GM18505 (cell line): ENCODE data around the gene TBC1D32.
A peak's percentile ranks its signal among the peaks of the same experiment; 100 is the strongest.
"Not testable (repeated sequence)": the region's sequence is repeated elsewhere in the genome, so short reads cannot be mapped to it uniquely, and the experiment has no call there.

ENCODE experiments used
- ATAC-seq: cut with Tn5 transposase; IDR thresholded peaks from one replicate; pipeline ENCODE4 v1.9.1; 2021; ENCODE audit not compliant: unreplicated experiment
- POLR2A ChIP-seq: IDR thresholded peaks from 4 replicates; pipeline ENCODE4 v1.6.1; 2011; ENCODE audit warnings: borderline replicate concordance; ENCODE audit not compliant: insufficient read depth, insufficient read length; ENCODE audit errors: extremely low read depth

Gene TBC1D32, protein sequence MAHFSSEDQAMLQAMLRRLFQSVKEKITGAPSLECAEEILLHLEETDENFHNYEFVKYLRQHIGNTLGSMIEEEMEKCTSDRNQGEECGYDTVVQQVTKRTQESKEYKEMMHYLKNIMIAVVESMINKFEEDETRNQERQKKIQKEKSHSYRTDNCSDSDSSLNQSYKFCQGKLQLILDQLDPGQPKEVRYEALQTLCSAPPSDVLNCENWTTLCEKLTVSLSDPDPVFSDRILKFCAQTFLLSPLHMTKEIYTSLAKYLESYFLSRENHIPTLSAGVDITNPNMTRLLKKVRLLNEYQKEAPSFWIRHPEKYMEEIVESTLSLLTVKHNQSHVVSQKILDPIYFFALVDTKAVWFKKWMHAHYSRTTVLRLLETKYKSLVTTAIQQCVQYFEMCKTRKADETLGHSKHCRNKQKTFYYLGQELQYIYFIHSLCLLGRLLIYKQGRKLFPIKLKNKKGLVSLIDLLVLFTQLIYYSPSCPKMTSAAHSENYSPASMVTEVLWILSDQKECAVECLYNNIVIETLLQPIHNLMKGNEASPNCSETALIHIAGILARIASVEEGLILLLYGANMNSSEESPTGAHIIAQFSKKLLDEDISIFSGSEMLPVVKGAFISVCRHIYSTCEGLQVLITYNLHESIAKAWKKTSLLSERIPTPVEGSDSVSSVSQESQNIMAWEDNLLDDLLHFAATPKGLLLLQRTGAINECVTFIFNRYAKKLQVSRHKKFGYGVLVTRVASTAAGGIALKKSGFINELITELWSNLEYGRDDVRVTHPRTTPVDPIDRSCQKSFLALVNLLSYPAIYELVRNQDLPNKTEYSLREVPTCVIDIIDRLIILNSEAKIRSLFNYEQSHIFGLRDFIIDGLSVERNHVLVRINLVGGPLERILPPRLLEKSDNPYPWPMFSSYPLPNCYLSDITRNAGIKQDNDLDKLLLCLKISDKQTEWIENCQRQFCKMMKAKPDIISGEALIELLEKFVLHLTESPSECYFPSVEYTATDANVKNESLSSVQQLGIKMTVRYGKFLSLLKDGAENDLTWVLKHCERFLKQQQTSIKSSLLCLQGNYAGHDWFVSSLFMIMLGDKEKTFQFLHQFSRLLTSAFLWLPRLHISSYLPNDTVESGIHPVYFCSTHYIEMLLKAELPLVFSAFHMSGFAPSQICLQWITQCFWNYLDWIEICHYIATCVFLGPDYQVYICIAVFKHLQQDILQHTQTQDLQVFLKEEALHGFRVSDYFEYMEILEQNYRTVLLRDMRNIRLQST

DNA sequence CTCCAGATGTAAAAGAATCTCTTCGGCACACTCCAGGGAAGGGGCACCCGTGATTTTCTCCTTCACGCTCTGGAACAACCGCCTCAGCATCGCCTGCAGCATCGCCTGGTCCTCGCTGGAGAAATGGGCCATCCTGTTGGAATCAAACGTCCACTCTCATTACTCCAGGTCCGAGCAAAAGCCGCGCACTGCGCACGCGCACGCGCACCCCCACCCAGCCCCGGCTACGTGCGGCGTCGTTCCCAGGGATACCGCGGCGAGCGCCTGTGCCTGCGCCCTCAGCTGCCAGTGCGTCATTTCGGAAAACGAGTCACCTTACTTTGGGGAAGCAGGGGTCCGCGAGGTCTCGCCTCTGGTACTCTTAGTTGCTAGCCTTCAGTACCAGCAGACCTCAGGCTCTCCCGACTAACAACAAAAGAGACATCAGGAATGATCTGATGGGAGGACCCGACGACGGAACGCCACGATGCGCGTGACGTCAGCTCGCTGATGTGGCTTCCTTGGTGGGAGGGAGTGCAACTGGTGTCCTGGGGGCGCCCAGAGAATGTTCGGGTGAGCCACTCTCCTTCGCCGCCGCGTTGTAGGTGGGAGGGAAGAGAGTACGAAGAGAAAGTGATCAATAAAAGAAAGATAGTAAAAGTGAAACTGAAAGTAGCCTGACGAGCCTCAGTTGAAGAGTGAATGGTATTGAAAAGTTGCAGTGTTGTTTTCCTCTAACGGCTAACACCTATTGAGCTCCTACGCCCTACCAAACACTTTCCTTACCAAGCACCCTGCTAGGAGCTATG, at the start of gene TBC1D32:
Gene TBC1D32 (minus strand): TSS at position 182 of the 788 bp plus-strand sequence. CDS start 50 bp downstream, at position 132.
- TF ChIP-seq POLR2A, result peak; percentile 59
- ATAC-seq, result peak; percentile 95

DNA sequence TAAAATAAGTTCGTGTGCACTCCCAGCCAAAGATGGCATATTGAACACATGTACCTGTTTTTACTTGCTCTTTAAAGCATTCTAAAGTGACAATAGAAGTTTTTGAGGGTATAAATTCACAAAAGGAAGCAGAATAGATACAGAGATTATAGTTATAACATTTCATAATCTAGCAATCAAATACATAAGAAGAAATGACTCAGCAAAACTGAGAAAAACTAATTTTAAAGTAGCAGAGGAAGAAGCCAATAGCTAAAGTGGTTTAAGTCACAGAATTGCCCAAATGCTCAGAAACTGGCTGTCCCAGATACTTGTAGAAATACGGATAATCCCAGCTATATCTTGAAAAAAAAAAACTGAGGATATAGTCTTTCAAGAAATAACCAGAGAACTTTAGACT, 49.2 kb upstream of the TBC1D32 start:
- ATAC-seq, result no peak
- no peak for TF ChIP-seq POLR2A

DNA sequence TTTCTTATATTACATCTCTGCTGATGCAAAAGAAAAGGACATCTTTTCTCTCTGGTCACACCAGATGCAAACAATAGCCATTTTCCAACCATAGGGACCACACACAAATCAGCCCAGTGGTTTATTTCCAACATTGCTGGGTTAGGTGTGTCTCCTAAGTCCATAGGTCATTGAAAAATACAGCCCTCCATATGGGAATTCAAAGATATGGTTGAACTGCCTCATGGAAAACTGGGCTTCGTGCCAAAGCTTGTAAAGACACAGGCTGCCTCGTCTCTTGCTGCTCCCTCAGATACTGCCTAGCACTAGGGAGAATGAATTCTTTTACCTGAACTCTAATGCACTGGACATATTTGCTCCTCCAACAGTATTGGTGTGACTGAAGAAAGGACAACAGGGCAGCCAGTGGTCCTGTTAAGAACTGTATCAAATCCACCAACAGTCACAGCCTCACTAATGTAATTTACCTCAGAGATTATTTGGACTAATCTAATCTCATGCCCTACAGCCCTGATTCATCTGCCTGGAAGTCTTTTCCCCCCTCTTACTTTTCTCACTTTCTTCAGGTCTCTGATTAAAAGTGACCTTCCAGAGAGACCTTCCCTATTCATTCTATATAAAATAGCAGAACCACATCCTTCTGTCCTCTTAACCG, 48.3 kb upstream of the TBC1D32 start:
- no peak for ATAC-seq
- no peak for TF ChIP-seq POLR2A

DNA sequence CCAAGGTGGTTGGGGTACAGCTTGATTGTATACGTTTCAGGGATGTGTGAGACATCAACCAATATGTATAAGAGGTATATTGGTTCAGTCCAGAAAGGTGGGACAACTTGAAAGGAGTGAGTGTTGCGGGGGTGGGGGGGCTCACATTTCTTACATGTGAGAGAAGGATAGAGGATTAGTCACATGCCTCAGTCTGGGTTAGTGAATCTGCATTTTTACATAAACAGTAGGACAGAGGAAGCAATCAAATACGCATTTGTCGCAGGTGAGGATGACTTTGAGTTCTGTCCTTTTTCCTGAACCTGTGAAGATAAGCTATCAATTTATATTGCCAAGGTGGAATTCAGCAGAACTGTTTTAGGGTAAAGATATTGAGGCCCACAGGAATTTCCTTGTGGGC, 42.1 kb upstream of the TBC1D32 start:
- TF ChIP-seq POLR2A, result no peak
- ATAC-seq, result no peak

DNA sequence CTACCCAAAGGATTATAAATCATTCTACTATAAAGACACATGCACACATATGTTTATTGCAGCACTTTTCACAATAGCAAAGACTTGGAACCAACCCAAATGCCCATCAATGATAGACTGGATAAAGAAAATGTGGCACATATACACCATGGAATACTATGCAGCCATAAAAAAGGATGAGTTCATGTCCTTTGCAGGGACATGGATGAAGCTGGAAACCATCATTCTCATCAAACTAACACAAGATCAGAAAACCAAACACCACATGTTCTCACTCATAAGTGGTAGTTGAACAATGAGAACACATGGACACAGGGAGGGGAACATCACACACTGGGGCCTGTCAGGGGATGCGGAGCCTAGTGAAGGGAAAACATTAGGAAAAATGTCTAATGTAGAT, 39.9 kb upstream of the TBC1D32 start:
- not testable (repeated sequence) for ATAC-seq

DNA sequence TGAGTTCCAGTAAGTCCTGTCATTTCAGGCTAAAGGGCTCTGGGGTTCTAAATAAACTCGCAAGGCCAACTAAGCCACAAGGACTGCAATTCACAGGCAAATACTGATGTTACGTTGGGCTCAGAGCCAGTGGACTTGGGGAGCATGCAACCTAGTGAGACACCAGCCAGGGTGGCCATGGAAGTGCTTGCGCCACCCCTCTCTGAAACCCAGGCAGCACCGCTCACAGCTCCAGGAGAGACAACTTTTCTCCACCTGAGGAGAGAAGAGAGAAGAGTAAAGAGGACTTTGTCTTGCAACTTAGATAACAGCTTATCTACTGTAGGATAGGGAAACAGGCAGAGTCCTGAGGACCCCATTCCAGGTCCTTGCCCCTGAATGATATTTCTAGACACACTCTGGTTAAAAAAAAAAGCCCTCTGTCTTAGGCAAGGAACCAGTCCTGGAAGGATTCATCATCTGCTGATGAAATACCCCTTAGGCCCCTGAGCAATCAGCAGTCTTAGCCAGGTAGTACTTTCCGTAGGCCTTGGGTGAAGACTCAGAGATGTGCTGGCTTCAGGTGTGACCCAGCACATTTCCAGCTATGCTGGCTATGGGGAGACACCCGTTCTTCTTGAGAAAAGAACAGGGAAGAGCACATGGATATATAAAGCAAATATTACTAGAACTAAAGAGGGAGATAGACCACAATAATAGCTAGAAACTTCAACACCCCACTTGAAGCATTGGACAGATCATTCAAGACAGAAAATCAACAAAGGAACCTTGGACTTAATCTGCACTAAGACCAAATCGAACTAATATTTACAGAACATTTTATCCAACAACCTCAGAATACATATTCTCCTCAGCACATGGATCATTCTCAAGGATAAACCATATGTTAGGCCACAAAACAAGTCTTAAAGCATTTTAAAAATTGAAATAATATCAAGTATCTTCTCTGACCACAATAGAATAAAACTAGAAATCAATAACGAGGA, 31.5 kb upstream of the TBC1D32 start:
- no peak for ATAC-seq
- TF ChIP-seq POLR2A, result no peak

DNA sequence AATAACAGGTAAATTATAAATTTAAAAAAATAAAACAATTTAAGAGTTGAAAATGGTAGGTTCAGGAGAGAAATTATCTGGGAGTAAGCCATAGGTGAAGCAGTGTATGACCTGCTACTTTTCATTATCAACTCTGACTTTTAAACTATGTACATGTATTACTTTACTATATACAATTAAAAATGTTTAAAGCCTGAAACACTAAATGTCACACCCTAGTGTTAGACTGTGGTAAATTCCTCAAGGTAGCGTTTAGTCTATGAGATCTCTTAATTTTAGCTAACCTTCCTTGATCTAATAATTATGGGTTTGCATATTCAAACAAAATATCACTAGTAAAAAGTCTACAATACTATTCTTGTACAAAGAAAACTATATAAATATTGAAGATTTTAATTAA, 22.3 kb upstream of the TBC1D32 start:
- no peak for TF ChIP-seq POLR2A
- no peak for ATAC-seq

DNA sequence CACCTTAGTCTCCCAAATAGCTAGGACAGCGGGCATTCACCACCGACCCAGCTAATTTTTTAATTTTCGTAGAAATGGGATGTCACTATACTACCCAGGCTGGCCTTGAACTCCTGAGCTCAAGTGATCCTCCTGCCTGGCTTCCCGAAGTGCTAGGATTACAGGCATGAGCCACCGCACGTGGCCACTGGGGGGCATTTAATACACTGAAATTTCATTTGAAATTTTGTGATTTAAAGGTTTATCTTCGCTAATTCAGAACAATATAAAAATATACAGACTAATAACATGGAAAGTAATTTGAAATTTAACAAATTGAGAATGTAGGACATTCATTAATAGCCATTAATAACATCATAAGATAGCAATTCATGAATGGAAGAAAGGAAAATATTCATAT, 20.5 kb upstream of the TBC1D32 start:
- no peak for ATAC-seq
- no peak for TF ChIP-seq POLR2A

DNA sequence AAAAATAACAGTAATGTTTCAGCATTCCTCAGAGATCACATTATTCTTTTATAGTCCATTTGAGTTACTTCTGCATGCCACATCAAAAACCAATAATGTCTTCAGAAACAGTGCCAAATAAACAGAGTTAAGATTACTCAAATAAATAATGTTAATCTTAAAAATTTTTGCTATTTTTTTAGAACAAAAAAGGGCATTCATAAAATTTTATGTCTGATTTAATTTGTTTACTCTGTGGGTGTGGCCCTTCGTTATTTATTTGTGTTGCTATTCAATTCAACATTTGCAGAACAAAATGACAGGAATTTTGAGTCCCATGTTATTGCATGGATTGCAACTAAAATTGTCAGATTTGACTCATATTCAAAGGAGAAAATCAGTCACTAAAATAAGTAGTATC, 18.7 kb upstream of the TBC1D32 start:
- no peak for TF ChIP-seq POLR2A
- ATAC-seq, result no peak

DNA sequence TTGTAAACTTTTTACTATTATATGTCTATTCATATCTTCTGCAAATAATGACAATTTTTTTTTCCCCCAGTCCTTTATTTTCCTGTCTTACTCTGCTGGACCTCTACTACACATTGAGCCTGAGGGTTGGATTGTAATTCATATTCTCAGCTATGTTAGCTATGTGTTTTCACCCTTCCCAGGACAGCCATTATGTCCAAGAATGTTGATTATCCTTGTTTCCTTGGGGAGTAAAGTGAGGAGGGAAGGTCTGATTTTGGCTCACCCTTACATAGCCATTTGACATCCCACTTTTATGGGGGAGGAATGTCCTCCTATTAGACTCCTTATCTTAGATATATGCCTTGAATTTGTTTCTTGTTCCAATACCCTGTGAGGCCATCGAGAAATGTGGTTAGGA, 17.6 kb upstream of the TBC1D32 start:
- TF ChIP-seq POLR2A, result no peak
- no peak for ATAC-seq

DNA sequence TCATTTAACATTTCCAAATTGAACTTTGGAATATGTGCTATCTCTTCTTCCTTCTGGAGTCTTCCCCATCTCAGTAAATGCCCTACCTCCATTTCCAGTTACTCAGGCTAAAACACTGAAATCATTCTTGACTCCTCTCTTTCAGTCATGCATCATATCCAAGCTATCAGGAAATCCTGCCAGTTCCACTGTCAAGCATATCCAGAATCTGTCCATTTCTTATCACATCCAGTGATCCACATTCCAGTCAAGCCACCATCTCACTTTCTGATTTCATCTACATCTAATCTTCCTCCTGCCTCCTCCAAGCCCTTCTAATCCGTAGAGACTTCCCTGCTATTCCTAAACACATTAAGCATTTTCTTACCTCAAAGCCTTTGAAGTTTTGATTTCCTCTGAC, 15.3 kb upstream of the TBC1D32 start:
- ATAC-seq, result no peak
- no peak for TF ChIP-seq POLR2A

DNA sequence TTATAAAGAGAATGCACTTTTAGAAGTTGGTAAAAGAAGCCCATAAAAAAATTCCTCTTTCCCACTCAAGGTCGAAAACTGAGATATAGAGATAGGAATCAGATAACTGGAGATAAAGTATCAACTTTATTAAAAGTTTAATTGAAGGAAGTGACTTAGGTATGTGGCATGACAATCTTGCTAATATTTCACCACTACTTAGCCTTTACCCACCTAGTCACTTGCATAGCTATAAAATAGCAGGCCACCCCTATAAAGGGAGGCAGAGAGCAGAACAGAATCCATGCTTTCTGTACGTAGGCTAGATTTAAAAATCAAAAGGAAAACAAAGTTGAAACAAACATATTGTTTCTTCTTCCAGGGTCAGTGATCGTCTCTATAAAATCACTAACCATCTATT, 13.2 kb upstream of the TBC1D32 start:
- no peak for ATAC-seq
- TF ChIP-seq POLR2A, result no peak

DNA sequence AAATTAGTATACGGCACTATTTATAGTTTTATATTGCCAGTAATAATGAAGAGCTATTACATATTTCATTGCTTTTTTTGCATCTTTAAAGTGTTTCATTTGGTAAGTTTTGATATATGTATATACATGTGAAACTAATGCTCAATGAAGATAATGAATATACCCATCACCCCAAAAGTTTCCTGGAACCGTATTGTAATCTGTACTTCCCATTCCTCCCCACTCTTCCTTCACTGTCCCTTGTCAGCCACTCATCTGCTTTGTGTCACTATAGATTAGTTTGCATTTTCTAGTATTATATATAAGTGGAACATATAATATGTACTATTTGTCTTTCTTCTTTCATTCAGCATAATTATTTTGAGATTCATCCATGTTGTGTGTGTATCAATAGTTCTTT, 10.3 kb upstream of the TBC1D32 start:
- ATAC-seq, result no peak
- TF ChIP-seq POLR2A, result no peak
